Mesendoderm (in vitro differentiated cells): ENCODE measurements around the gene CELA3A.
A peak's percentile ranks its signal among the peaks of the same experiment; 100 is the strongest.
"Not testable (repeated sequence)": the region's sequence is repeated elsewhere in the genome, so short reads cannot be mapped to it uniquely, and the experiment has no call there.

Source experiments
- DNase-seq: peaks from one replicate; pipeline ENCODE4 v3.0.0; 2013
- H2AK5ac ChIP-seq: 2 replicates; pipeline ENCODE4 v1.6.1; 2013; ENCODE audit warnings: low read length, inconsistent platforms
- H2BK120ac ChIP-seq: 2 replicates; pipeline ENCODE4 v1.6.1; 2013; ENCODE audit warnings: low read depth, mild to moderate bottlenecking, low read length, moderate library complexity, mixed read lengths
- H2BK15ac ChIP-seq: replicated peaks from 2 replicates; pipeline ENCODE4 v1.6.1; 2013; ENCODE audit warnings: low read depth, mild to moderate bottlenecking, moderate library complexity
- H2BK5ac ChIP-seq: 2 replicates; pipeline ENCODE4 v1.6.1; 2013; ENCODE audit warnings: low read length, inconsistent platforms
- H3K18ac ChIP-seq: 2 replicates; pipeline ENCODE4 v1.6.1; 2013; ENCODE audit warnings: mild to moderate bottlenecking, low read length, mixed read lengths
- H3K23ac ChIP-seq: one replicate; pipeline ENCODE4 v1.6.1; 2013; ENCODE audit warnings: low read length
- H3K27ac ChIP-seq: 2 replicates; pipeline ENCODE4 v1.5.1; 2013; ENCODE audit warnings: low read depth, mild to moderate bottlenecking, inconsistent platforms, low read length, moderate library complexity
- H3K27me3 ChIP-seq: 2 replicates; pipeline ENCODE4 v1.6.1; 2013; ENCODE audit warnings: low read length, control low read depth, mild to moderate bottlenecking, inconsistent platforms; ENCODE audit not compliant: insufficient read depth, poor library complexity
- H3K36me3 ChIP-seq: 2 replicates; pipeline ENCODE4 v1.6.1; 2013; ENCODE audit warnings: low read length, inconsistent platforms; ENCODE audit not compliant: control insufficient read depth, insufficient read depth
- H3K4ac ChIP-seq: one replicate; pipeline ENCODE4 v1.6.1; 2013; ENCODE audit warnings: low read depth, mild to moderate bottlenecking, low read length, moderate library complexity
- H3K4me1 ChIP-seq: 2 replicates; pipeline ENCODE4 v1.6.1; 2013; ENCODE audit warnings: low read depth, low read length, inconsistent platforms; ENCODE audit not compliant: control insufficient read depth
- H3K4me2 ChIP-seq: 2 replicates; pipeline ENCODE4 v1.6.1; 2013; ENCODE audit warnings: low read length
- H3K4me3 ChIP-seq: 2 replicates; pipeline ENCODE4 v1.5.1; 2013; ENCODE audit warnings: mild to moderate bottlenecking, low read length
- H3K56ac ChIP-seq: one replicate; pipeline ENCODE4 v1.6.1; 2013; ENCODE audit warnings: low read length
- H3K79me1 ChIP-seq: 2 replicates; pipeline ENCODE4 v1.6.1; 2013; ENCODE audit warnings: low read length, inconsistent platforms
- H3K79me2 ChIP-seq: 2 replicates; pipeline ENCODE4 v1.6.1; 2013; ENCODE audit warnings: mild to moderate bottlenecking, low read length; ENCODE audit not compliant: control insufficient read depth, insufficient read depth
- H3K9ac ChIP-seq: 2 replicates; pipeline ENCODE4 v1.6.1; 2013; ENCODE audit warnings: low read length, inconsistent platforms
- H4K5ac ChIP-seq: one replicate; pipeline ENCODE4 v1.6.1; 2013; ENCODE audit warnings: low read length
- H4K8ac ChIP-seq: one replicate; pipeline ENCODE4 v1.6.1; 2013; ENCODE audit warnings: low read depth, mild to moderate bottlenecking, control low read depth, low read length, moderate library complexity
- WGBS: extraction: QIAGEN DNeasy Blood & Tissue Kit; methylation state at CpG from one replicate; pipeline ENCODE4 v1.1.7; 2013; ENCODE audit warnings: low lambda C conversion rate, missing lambda C conversion rate; ENCODE audit not compliant: insufficient coverage; ENCODE audit errors: extremely low coverage; 5-methylcytosine and 5-hydroxymethylcytosine counted together

CELA3A gene

GRCh38 chr1:22003959-22004358 is 2.5 kb downstream of the CELA3A start:
- not testable (repeated sequence) for H3K36me3 ChIP-seq, H2AK5ac ChIP-seq, H3K79me2 ChIP-seq, H4K5ac ChIP-seq, H2BK120ac ChIP-seq, H3K23ac ChIP-seq, H3K27me3 ChIP-seq, DNase-seq, H3K4me1 ChIP-seq, H3K4me2 ChIP-seq, H3K56ac ChIP-seq, H3K27ac ChIP-seq, H3K4me3 ChIP-seq, H2BK15ac ChIP-seq, H4K8ac ChIP-seq, H2BK5ac ChIP-seq, H3K9ac ChIP-seq, H3K4ac ChIP-seq, H3K79me1 ChIP-seq, H3K18ac ChIP-seq
- WGBS = no CpG with 5 or more reads among the region's 3 CpGs

- H4K8ac ChIP-seq, H4K5ac ChIP-seq, H3K4me2 ChIP-seq, H3K23ac ChIP-seq, H3K27ac ChIP-seq, H2BK15ac ChIP-seq, H3K79me1 ChIP-seq, H3K9ac ChIP-seq, H3K27me3 ChIP-seq, H3K18ac ChIP-seq, H3K36me3 ChIP-seq, H2AK5ac ChIP-seq, H3K4ac ChIP-seq, H3K79me2 ChIP-seq, H2BK120ac ChIP-seq, H2BK5ac ChIP-seq, H3K56ac ChIP-seq, H3K4me3 ChIP-seq, H3K4me1 ChIP-seq: not testable (repeated sequence)
- DNase-seq = peak; percentile 56
- WGBS = no CpG with 5 or more reads among the region's 18 CpGs
Observed at GRCh38 chr1:22005261-22006149, 4.0 kb downstream of the CELA3A start.

- WGBS = no CpG with 5 or more reads among the region's 13 CpGs
- not testable (repeated sequence) for DNase-seq, H2AK5ac ChIP-seq, H3K56ac ChIP-seq, H3K36me3 ChIP-seq, H3K4me3 ChIP-seq, H3K4ac ChIP-seq, H2BK120ac ChIP-seq, H2BK15ac ChIP-seq, H3K79me1 ChIP-seq, H3K4me2 ChIP-seq, H4K5ac ChIP-seq, H2BK5ac ChIP-seq, H4K8ac ChIP-seq, H3K18ac ChIP-seq, H3K23ac ChIP-seq, H3K4me1 ChIP-seq, H3K79me2 ChIP-seq, H3K27me3 ChIP-seq, H3K27ac ChIP-seq, H3K9ac ChIP-seq
Observed at GRCh38 chr1:22006736-22007135, 5.3 kb downstream of the CELA3A start.

DNA sequence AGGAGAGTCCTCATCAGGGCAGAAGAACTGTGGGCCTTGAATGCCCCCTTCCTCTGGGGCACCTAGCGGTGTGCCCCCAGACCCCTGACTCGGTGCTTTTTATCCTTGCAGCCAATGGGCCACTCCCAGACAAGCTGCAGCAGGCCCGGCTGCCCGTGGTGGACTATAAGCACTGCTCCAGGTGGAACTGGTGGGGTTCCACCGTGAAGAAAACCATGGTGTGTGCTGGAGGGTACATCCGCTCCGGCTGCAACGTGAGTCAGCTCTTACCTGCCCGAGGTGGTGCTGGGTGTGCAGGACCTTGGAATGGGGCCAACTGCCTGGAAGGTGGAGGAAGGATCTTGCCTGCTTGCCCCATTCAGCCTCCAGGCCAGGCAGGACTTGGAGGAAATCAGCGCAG is 5.8 kb downstream of the CELA3A start:
- not testable (repeated sequence) for DNase-seq, H2BK5ac ChIP-seq, H4K5ac ChIP-seq, H3K27ac ChIP-seq, H3K79me1 ChIP-seq, H3K27me3 ChIP-seq, H2AK5ac ChIP-seq, H3K23ac ChIP-seq, H3K9ac ChIP-seq, H3K79me2 ChIP-seq, H3K56ac ChIP-seq, H3K36me3 ChIP-seq, H3K4me1 ChIP-seq, H3K4me3 ChIP-seq, H3K18ac ChIP-seq, H2BK15ac ChIP-seq, H3K4ac ChIP-seq, H2BK120ac ChIP-seq, H4K8ac ChIP-seq, H3K4me2 ChIP-seq
- no CpG with 5 or more reads among the region's 10 CpGs for WGBS

- H4K5ac ChIP-seq, H3K27me3 ChIP-seq, H3K79me2 ChIP-seq, H3K18ac ChIP-seq, H3K4me3 ChIP-seq, H3K4ac ChIP-seq, H3K4me2 ChIP-seq, H3K56ac ChIP-seq, H3K23ac ChIP-seq, H2AK5ac ChIP-seq, H2BK5ac ChIP-seq, H3K36me3 ChIP-seq, H4K8ac ChIP-seq, H3K79me1 ChIP-seq, DNase-seq, H2BK120ac ChIP-seq, H2BK15ac ChIP-seq, H3K9ac ChIP-seq, H3K27ac ChIP-seq, H3K4me1 ChIP-seq: not testable (repeated sequence)
- no CpG with 5 or more reads among the region's 11 CpGs for WGBS
Observed at GRCh38 chr1:22009566-22009965, 8.1 kb downstream of the CELA3A start.

DNA sequence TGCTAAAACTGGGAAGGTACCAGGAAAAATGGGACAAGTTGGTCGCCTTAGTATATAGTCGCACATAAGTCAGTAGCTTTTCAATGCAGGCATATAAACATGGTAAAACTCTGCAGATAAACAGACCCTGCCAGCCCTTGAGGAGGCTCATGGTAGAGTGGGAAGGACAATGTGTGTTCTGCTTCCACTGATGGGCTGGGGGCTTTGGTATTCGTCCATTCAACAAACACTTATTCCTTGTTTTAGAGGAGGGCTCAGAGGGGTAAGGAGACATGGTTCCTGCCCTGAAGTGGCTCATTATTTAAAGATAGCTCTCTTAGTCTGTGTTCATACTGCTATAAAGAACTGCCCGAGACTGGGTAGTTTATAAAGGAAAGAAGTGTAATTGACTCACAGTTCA is 11.3 kb downstream of the CELA3A start:
- no CpG with 5 or more reads among the region's 4 CpGs for WGBS
- H3K36me3 ChIP-seq, H3K4me3 ChIP-seq: not testable (repeated sequence)

More for the DNA sequence above, 11.3 kb downstream of the CELA3A start:
- H3K4ac ChIP-seq, H3K18ac ChIP-seq, H3K27me3 ChIP-seq, H3K9ac ChIP-seq, H3K23ac ChIP-seq, H3K4me1 ChIP-seq, H3K79me2 ChIP-seq, H3K56ac ChIP-seq, H2BK15ac ChIP-seq, H3K4me2 ChIP-seq, DNase-seq, H2BK5ac ChIP-seq, H2BK120ac ChIP-seq, H4K8ac ChIP-seq, H4K5ac ChIP-seq, H2AK5ac ChIP-seq, H3K79me1 ChIP-seq, H3K27ac ChIP-seq: not testable (repeated sequence)
